Activated CD8-positive, alpha-beta memory T cell treated with anti-CD3 and anti-CD28 coated beads, Interleukin-2, amount 10 ng/mL, durations not matched to agents 7 days and 5 days (primary cell): ENCODE data around the gene ATP12A. TPM values are rescaled to one million over a fixed set of nuclear protein-coding genes. Genes with fewer than 3 reads are reported as not detected.
A peak's percentile ranks its signal among the peaks of the same experiment; 100 is the strongest.

Source experiments
- ATAC-seq: fragments of 150-1000 bp; cut with Tn5 transposase; one replicate; pipeline ENCODE4 v1.10.0; 2021; ENCODE audit warnings: moderate library complexity
- CTCF ChIA-PET: fragments of 350-600 bp; sonication (Branson Sonifier 250); formaldehyde crosslinking; loops from one replicate; lab custom pipeline; 2021; ENCODE audit warnings: antibody characterized with exemption; lab: Charles Lee
- DNase-seq: peaks from one replicate; pipeline ENCODE4 v3.0.0-alpha.2; 2020
- H3K27ac Mint-ChIP-seq: one replicate; pipeline ENCODE4 v1.8.0; 2021; ENCODE audit warnings: mild to moderate bottlenecking, mixed read lengths
- H3K27me3 Mint-ChIP-seq: one replicate; pipeline ENCODE4 v1.8.0; 2021; ENCODE audit warnings: mixed read lengths
- H3K36me3 Mint-ChIP-seq: one replicate; pipeline ENCODE4 v1.8.0; 2021; ENCODE audit warnings: mild to moderate bottlenecking, mixed read lengths
- H3K4me1 Mint-ChIP-seq: one replicate; pipeline ENCODE4 v1.8.0; 2021; ENCODE audit warnings: mixed read lengths
- H3K4me3 Mint-ChIP-seq: one replicate; pipeline ENCODE4 v1.8.0; 2021; ENCODE audit warnings: mild to moderate bottlenecking, moderate library complexity, mixed read lengths
- H3K9me3 Mint-ChIP-seq: one replicate; pipeline ENCODE4 v1.8.0; 2022; ENCODE audit warnings: low read depth, mixed read lengths
- total RNA-seq, 2 experiments: library from RNA; stranded (reverse); gene quantifications; one replicate each; pipeline ENCODE4 v1.2.3, GENCODE V29; 2021

The ATP12A gene
- total RNA-seq, 2 experiments from 2014 or later, result 1.6 to 4.7 TPM

DNA sequence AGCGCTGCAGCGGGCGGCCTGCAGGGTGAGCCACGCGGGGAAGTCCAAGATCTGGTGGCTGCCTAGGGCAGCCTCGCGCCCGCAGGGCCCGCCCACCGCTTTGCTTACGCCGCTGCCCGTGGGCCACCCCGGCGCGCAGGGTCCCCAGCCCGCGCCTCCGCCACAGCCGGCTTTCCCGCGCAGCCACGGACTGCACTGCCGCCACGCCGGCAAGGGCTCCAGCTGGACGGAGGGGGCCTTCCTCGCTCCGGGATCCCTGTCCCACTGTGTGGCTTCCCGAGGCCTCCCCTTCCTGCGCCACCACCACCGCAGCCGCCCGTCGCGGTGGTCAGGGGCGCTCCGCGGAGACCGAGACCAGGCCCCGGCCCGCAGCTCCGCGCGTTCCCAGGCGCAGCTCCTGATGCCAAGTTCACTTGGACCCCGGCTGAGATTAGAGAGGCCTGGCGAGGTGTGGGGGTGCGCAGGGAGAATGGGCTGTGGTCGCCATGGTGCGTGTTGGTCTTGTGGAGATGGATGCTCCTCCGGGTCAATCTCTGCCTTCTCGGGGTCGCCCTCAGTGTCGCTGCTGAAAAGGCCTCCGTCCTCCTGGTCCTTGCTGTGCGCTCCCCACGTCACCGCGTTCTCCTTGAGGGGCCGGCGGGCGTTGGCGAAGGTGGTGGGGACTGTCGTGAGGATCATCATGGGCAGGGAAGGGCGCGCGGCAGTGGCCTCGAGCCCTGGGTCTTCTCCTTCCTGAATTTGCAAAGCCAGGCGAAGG lies 65.8 kb downstream of the ATP12A start:
- ATAC-seq (no peak), DNase-seq (no peak)
- Mint-ChIP-seq H3K27me3 (peaks cover 76% of the 10 kb centered on the region), H3K27ac (no peak overlapping the region), H3K4me3 (peak overlapping the region; percentile 17), H3K4me1 (peaks cover 21% of the 10 kb centered on the region), H3K9me3 (no peaks in the 10 kb centered on the region), H3K36me3 (no peaks in the 10 kb centered on the region)
- CTCF ChIA-PET, result interaction anchor here (1.3 kb wide), 1 partner anchor 63 kb away, joined by 4 read pairs; no protein-coding TSS in a partner anchor

DNA sequence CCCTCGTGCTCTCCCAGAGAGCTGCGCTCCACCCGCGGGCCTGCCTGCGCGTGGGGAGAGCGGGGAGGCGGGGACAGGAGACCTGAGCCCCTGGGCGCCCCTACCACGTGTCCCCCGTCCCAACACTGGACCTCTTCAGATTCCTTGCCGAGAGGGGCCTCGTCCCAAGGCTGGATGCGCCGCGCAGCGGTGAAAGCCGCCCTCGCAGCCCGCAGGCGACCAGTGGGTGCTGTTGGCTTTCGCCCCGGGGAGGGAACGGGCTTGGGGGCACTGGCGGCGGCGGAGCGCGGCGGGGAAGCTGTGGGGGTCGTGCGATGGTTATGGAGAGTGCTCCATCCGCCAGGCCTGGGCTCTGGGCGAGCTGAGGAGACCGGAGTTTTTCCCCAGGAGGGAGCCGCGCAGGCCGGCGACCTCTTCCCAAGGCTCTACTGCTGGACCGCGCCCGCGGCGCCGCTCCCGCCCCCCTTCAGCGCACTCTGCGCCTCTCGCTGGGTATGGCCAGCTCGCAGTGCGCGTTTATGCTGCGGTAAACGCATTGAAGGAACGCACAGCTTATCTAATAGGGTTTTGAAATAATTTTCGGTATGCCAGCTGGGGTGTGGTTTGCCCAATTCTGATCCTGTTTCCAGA lies 66.5 kb downstream of the ATP12A start:
- Mint-ChIP-seq H3K27me3 (peaks cover 79% of the 10 kb centered on the region), H3K27ac (no peak overlapping the region), H3K36me3 (no peaks in the 10 kb centered on the region), H3K4me3 (peak overlapping the region; percentile 71), H3K4me1 (peaks cover 21% of the 10 kb centered on the region), H3K9me3 (no peaks in the 10 kb centered on the region)
- DNase-seq, result no peak
- ATAC-seq, result no peak
- CTCF ChIA-PET, result interaction anchor here (1.0 to 1.3 kb wide), 2 partner anchors 20 to 64 kb away, joined by 3 to 4 read pairs; no protein-coding TSS in a partner anchor

- Mint-ChIP-seq H3K27me3 (peaks cover 79% of the 10 kb centered on the region), H3K27ac (no peak overlapping the region), H3K4me1 (peaks cover 21% of the 10 kb centered on the region), H3K4me3 (peak overlapping the region; percentile 71), H3K36me3 (no peaks in the 10 kb centered on the region), H3K9me3 (no peaks in the 10 kb centered on the region)
- DNase-seq (peak; percentile 65), ATAC-seq (peak; percentile 69)
- CTCF ChIA-PET, result interaction anchor here (1.0 to 1.3 kb wide), 3 partner anchors 20 to 248 kb away, joined by 3 to 4 read pairs (median 3); no protein-coding TSS in a partner anchor
These were observed 67.2 kb downstream of the ATP12A start for GRCh38 chr13:24747248-24748060.

DNA sequence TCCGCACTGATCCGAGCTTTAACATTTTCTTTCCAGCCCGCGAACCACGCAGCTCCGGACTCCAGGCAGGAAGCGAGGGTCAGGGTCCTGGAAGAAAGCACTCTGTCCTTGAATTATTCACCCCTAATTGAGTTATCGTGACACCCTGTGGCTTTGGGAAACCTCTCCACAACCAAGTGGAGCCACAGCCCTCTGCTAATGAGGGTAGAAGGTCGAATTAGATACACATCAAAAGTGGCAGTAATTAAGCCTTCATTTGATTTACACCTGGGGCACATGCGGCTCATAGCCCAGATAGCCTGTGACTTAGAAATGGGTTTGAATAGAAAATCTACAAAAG lies 67.8 kb downstream of the ATP12A start:
- CTCF ChIA-PET, result interaction anchor here (1.0 kb wide), 1 partner anchor 248 kb away, joined by 3 read pairs; no protein-coding TSS in a partner anchor
- Mint-ChIP-seq H3K36me3 (no peaks in the 10 kb centered on the region), H3K9me3 (no peaks in the 10 kb centered on the region), H3K27ac (no peak overlapping the region), H3K4me3 (peak overlapping the region; percentile 65), H3K4me1 (peaks cover 21% of the 10 kb centered on the region), H3K27me3 (peaks cover 75% of the 10 kb centered on the region)
- ATAC-seq (no peak), DNase-seq (no peak)

DNA sequence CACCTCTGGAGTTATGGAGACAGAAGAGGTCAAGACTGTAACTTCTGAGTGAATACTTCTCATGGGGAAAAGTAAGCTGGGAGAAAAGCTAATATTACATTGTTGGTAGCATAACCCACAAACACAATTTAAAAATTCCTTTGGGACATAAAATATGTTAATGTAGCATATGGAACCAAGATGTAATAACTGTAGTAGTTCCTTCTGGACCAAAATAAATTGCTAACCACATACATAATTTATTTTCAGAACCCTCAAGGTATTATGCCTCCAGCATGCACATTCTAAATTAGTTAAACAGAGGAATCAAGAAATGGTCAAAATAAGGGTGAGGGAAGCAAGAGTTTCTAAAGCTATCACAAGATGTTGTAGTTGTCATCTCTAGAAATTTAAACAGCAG lies 79.0 kb downstream of the ATP12A start:
- no peak for ATAC-seq
- CTCF ChIA-PET, result no interaction called here
- Mint-ChIP-seq H3K27me3 (peaks cover 30% of the 10 kb centered on the region), H3K4me1 (no peaks in the 10 kb centered on the region), H3K4me3 (no peak overlapping the region), H3K27ac (no peak overlapping the region), H3K9me3 (no peaks in the 10 kb centered on the region), H3K36me3 (no peaks in the 10 kb centered on the region)
- DNase-seq, result no peak

Other genes with a start within 250 kb of the ATP12A start
- gene PARP4, start 167.6 kb upstream of the ATP12A start, total RNA-seq, result 10 to 100 TPM; 75.0 to 78.8 TPM
- gene RNF17, start 83.8 kb downstream of the ATP12A start, total RNA-seq, result not detected